HG03378 (cell line): ENCODE data around the gene BUB1B.

Source experiments
- ATAC-seq: cut with Tn5 transposase; IDR thresholded peaks from one replicate; pipeline ENCODE4 v1.9.1; 2021; ENCODE audit warnings: mild to moderate bottlenecking, moderate library complexity; ENCODE audit not compliant: unreplicated experiment

BUB1B gene

GRCh38 chr15:40252438-40253166 lies 91.7 kb downstream of the BUB1B start:
- no peak for ATAC-seq

GRCh38 chr15:40253167-40253790 lies 92.4 kb downstream of the BUB1B start:
- no peak for ATAC-seq

GRCh38 chr15:40254452-40254851 lies 93.6 kb downstream of the BUB1B start:
- ATAC-seq = no peak

- ATAC-seq = no peak
Observed at GRCh38 chr15:40255033-40255432, 94.2 kb downstream of the BUB1B start.

- ATAC-seq = peak; percentile 50
Observed at GRCh38 chr15:40256638-40257235, 95.9 kb downstream of the BUB1B start.

GRCh38 chr15:40257656-40258450 lies 97.0 kb downstream of the BUB1B start:
- ATAC-seq = no peak

- ATAC-seq = no peak
Observed at GRCh38 chr15:40258544-40258943, 97.7 kb downstream of the BUB1B start.

- no peak for ATAC-seq
Observed at GRCh38 chr15:40259021-40259420, 98.2 kb downstream of the BUB1B start.

GRCh38 chr15:40263024-40263754 lies 102.3 kb downstream of the BUB1B start:
- no peak for ATAC-seq

GRCh38 chr15:40264321-40265153 lies 103.7 kb downstream of the BUB1B start:
- no peak for ATAC-seq

- ATAC-seq = no peak
Observed at GRCh38 chr15:40265355-40265754, 104.5 kb downstream of the BUB1B start.

- no peak for ATAC-seq
Observed at GRCh38 chr15:40265875-40266274, 105.0 kb downstream of the BUB1B start.

- ATAC-seq = no peak
Observed at GRCh38 chr15:40266828-40267304, 106.0 kb downstream of the BUB1B start.

- no peak for ATAC-seq
Observed at GRCh38 chr15:40267670-40268069, 106.8 kb downstream of the BUB1B start.

- ATAC-seq = no peak
Observed at GRCh38 chr15:40269604-40270003, 108.7 kb downstream of the BUB1B start.

- ATAC-seq = no peak
Observed at GRCh38 chr15:40270246-40270995, 109.6 kb downstream of the BUB1B start.
